BE2C (cell line): ENCODE results near the gene HSPA1A.
A peak's percentile ranks its signal among the peaks of the same experiment; 100 is the strongest.
"Not testable (repeated sequence)": the region's sequence is repeated elsewhere in the genome, so short reads cannot be mapped to it uniquely, and the experiment has no call there.

Source experiments
- DNase-seq: peaks from one replicate; pipeline ENCODE4 v3.0.0-alpha.2; 2020
- H3K27me3 ChIP-seq: fragments of 250-450 bp; sonication (Bioruptor Pico); 2 replicates; pipeline ENCODE4 v1.5.1; 2020; ENCODE audit warnings: mild to moderate bottlenecking
- H3K36me3 ChIP-seq: fragments of 250-450 bp; sonication (Bioruptor Pico); 2 replicates; pipeline ENCODE4 v1.5.1; 2020; ENCODE audit warnings: mild to moderate bottlenecking
- H3K4me1 ChIP-seq: fragments of 250-450 bp; sonication (Bioruptor Pico); 2 replicates; pipeline ENCODE4 v1.5.1; 2020
- H3K4me3 ChIP-seq: 2 replicates; pipeline ENCODE4 v1.5.1; 2011; ENCODE audit warnings: low read depth, low read length
- H3K9me3 ChIP-seq: fragments of 250-450 bp; sonication (Bioruptor Pico); 2 replicates; pipeline ENCODE4 v1.5.1; 2020
- TF ChIP-seq, protein P1 (sequence below): IDR thresholded peaks from 2 replicates; pipeline ENCODE4 v1.5.1; 2012; ENCODE audit warnings: mild to moderate bottlenecking, low read depth, low read length

HSPA1A gene

DNA sequence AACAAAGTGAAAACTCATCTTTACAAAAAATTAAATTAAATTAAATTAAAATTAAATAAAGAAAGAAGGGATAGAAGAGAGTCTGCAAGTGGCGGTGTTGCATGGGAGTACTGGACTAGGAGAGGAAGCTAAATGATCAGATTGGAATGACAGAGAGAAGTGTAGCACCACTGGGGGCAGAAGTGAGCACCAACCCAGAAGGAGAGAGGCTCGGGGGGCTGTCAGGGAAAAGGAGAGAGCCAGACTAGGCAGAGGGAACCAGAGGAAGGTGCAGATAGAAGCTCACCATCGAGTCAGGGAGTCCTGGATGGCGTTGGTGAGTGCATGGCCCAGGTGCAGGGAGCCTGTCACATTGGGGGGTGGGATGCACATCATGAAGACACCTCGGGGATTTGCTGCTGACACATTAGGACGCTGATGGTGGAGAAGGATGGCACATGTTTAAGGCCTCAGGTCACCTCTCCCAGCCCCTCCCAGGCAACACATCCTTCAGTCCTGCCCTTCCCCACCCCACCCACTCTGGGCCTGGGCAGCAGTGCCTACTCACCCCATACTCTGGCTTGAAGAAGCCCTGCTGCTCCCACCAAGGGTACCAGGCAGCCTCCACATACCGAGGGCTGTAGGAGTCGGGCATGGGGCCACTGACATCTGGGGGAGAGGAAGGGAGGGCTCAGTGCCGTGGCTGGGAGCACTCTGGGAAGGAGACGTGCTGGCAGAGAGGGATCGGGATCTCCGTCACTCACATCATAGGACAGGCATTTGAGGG, 23.8 kb upstream of the HSPA1A start:
- no peaks in the 10 kb centered on the region for H3K9me3 ChIP-seq
- no peak overlapping the region for H3K4me3 ChIP-seq
- DNase-seq: peak; percentile 81
- TF ChIP-seq, protein P1, sequence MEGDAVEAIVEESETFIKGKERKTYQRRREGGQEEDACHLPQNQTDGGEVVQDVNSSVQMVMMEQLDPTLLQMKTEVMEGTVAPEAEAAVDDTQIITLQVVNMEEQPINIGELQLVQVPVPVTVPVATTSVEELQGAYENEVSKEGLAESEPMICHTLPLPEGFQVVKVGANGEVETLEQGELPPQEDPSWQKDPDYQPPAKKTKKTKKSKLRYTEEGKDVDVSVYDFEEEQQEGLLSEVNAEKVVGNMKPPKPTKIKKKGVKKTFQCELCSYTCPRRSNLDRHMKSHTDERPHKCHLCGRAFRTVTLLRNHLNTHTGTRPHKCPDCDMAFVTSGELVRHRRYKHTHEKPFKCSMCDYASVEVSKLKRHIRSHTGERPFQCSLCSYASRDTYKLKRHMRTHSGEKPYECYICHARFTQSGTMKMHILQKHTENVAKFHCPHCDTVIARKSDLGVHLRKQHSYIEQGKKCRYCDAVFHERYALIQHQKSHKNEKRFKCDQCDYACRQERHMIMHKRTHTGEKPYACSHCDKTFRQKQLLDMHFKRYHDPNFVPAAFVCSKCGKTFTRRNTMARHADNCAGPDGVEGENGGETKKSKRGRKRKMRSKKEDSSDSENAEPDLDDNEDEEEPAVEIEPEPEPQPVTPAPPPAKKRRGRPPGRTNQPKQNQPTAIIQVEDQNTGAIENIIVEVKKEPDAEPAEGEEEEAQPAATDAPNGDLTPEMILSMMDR: peak; percentile 87
- H3K4me1 ChIP-seq: no peaks in the 10 kb centered on the region
- peaks cover 51% of the 10 kb centered on the region for H3K36me3 ChIP-seq
- H3K27me3 ChIP-seq: no peaks in the 10 kb centered on the region

DNA sequence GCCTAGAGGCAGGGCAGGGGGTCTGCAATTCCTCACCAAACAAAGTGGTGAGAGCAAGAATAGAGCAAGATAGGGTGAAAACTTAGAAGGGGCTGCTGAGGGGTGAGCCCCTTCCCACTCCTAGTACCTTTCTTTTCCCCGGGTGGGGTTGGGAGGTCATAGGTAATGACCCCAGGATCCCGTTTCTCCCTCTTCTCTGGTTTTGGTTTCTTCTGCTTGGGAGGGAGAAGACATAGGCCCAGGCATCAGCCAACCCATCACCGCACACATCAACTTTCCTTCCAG, 23.3 kb upstream of the HSPA1A start:
- H3K4me3 ChIP-seq: no peak overlapping the region
- H3K9me3 ChIP-seq: no peaks in the 10 kb centered on the region
- DNase-seq: no peak
- peaks cover 50% of the 10 kb centered on the region for H3K36me3 ChIP-seq
- H3K27me3 ChIP-seq: no peaks in the 10 kb centered on the region
- H3K4me1 ChIP-seq: no peaks in the 10 kb centered on the region
- TF ChIP-seq, protein P1: no peak

DNA sequence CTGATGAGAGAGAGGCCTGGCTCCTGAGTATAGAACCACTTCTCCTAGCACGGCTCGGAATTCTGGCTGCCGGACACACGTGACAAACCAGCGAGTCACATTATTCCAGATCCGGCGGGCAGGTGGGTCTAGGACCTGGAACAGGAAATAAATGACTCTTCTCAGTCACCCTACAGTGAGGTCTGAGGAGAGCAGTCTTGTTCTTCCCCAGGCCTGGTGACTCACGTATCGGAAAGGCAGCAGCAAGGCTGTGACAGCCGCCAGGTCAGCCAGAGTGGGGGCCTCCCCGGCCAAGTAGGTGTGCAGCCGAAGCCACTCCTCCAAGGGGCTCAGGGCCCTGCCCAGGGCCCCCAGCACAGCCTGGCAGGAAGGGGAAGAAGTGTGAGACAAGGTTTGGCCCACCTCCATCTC, 22.6 kb upstream of the HSPA1A start:
- DNase-seq: no peak
- peaks cover 44% of the 10 kb centered on the region for H3K36me3 ChIP-seq
- no peak overlapping the region for H3K4me3 ChIP-seq

DNA sequence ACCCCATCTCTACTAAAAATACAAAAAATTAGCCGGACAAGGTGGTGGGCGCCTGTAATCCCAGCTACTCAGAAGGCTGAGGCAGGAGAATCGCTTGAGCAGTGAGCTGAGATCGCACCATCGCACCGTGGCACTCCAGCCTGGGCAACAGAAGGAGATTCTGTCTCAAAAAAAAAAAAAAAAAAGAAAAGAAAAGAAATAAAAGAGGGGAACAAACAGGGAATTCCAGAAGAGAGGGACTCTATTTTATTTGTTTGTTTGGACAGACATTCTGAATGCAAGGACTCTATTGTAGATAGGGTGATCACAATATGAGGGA, 21.5 kb upstream of the HSPA1A start:
- not testable (repeated sequence) for DNase-seq, H3K9me3 ChIP-seq, H3K4me1 ChIP-seq, H3K27me3 ChIP-seq
- H3K36me3 ChIP-seq: peaks cover 47% of the 10 kb centered on the region
- H3K4me3 ChIP-seq: peak overlapping the region; percentile 100

More for the DNA sequence above, 22.6 kb upstream of the HSPA1A start:
- Histone ChIP-seq H3K4me1 (no peaks in the 10 kb centered on the region), H3K9me3 (no peaks in the 10 kb centered on the region), H3K27me3 (no peaks in the 10 kb centered on the region)
- TF ChIP-seq, protein P1: no peak

DNA sequence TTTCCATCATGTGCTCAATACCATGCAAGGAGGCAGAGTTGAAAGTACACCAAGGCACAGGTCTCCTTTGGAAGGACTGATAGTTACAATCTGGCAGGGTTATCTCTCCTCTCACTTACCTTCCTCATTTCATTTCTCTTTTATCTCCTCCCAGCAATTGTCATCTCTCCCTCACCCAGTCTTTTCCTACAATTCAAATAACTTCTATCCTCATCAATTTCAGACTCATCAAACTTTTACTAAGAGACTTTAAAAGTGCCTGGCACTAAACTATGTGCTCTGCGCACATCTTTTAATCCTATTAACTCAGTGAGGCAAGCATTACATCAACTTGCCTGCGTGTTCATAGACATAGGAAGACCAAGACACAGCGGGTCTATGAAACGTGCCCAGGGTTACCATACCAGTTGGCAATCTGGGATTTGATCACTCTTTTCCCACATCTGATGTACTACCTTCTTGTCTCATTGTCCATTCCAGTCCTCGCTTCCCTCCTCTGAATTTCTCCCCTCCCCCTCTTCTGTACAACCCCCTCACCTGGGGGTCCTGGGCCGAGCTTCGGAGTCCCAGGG, 21.0 kb upstream of the HSPA1A start:
- TF ChIP-seq, protein P1: no peak
- Histone ChIP-seq H3K27me3 (no peaks in the 10 kb centered on the region), H3K36me3 (peaks cover 42% of the 10 kb centered on the region), H3K4me1 (no peaks in the 10 kb centered on the region), H3K4me3 (peak overlapping the region; percentile 100), H3K9me3 (no peaks in the 10 kb centered on the region)
- no peak for DNase-seq

DNA sequence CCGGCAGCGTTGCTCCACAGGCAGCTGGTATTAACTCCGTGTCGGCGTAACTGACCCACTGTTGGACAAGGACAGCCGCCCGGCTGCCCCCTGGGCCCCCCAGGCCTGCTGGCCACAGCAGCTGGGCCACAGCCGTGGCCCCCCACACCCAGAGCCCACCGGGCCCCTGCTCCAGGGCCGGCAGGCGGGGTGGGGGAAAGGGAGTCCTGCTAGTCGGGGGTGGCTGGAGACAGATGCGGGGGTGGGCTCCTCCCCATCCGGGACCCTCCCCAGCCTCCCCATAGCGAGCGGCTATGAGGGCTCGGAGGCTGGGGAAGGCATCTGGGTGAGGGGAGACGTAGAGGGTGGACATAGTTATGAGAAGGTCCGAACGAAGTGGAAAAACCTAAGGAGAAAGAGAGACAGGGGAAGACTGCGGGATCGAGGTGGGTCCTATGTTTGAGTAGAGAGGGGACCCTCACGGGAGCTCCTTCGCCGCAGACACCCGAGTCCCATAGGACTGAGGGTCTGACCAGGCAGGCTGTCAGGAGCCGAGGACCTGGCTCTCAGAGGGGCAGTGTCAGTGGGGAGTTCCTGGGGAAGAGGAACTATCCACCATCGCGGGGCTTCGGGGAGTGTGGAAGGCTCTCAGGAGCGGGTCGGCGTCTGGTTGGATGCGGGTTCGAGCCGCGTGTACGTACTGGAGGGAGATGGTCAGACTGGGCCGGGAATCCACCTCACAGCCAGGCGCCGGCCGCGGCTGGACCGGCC, 20.3 kb upstream of the HSPA1A start:
- peaks cover 38% of the 10 kb centered on the region for H3K36me3 ChIP-seq
- peak overlapping the region; percentile 100 for H3K4me3 ChIP-seq
- no peaks in the 10 kb centered on the region for H3K27me3 ChIP-seq
- H3K4me1 ChIP-seq: no peaks in the 10 kb centered on the region
- TF ChIP-seq, protein P1: no peak
- H3K9me3 ChIP-seq: no peaks in the 10 kb centered on the region
- no peak for DNase-seq
